Heart right ventricle (tissue), 16 donors: ENCODE results near the gene GAA. TPM values are rescaled to one million over a fixed set of nuclear protein-coding genes. Genes with fewer than 3 reads are reported as not detected.

Source experiments
- ATAC-seq, 8 donors: fragments of 200-7000 bp; cut with Tn5 transposase; one replicate each; pipeline ENCODE4 v1.9.1; 2020; ENCODE audit warnings: mild to moderate bottlenecking in 8 of 8, moderate library complexity in 8 of 8, moderate number of reproducible peaks in 1 of 8
- DNase-seq, 2 donors: peaks; one replicate each; pipeline ENCODE4 v3.0.0-alpha.2; 2020
- H3K27ac ChIP-seq, 10 donors: fragments of 200-600 bp; sonication (generic) in 2 of 10; one replicate each; pipeline versions ENCODE4 v1.5.0 to v1.8.0; 2020 to 2022; ENCODE audit warnings: mild to moderate bottlenecking in 3 of 10
- H3K27me3 ChIP-seq, 7 donors: fragments of 200-600 bp; one replicate each; pipeline ENCODE4 v1.8.0; 2021 to 2022; ENCODE audit warnings: mild to moderate bottlenecking in 2 of 7
- H3K36me3 ChIP-seq, 9 donors: fragments of 200-600 bp; sonication (generic) in 1 of 9; one replicate each; pipeline versions ENCODE4 v1.5.0 to v1.8.0; 2020 to 2022; ENCODE audit warnings: mild to moderate bottlenecking in 2 of 9
- H3K4me1 ChIP-seq, 9 donors: fragments of 200-600 bp; sonication (generic) in 1 of 9; one replicate each; pipeline versions ENCODE4 v1.5.0 to v1.8.0; 2020 to 2022; ENCODE audit warnings: mild to moderate bottlenecking in 4 of 9
- H3K4me3 ChIP-seq, 10 donors: fragments of 200-600 bp; sonication (generic) in 2 of 10; one replicate each; pipeline versions ENCODE4 v1.5.0 to v1.8.0; 2020 to 2022; ENCODE audit warnings: mild to moderate bottlenecking in 7 of 10, moderate library complexity in 2 of 10
- H3K9me3 ChIP-seq, 11 donors: fragments of 200-600 bp in 10 of 11; sonication (generic) in 2 of 11; one replicate each; pipeline versions ENCODE4 v1.5.0 to v1.8.0; 2013 to 2022; ENCODE audit warnings: mild to moderate bottlenecking in 2 of 11, control low read depth in 1 of 11, moderate library complexity in 1 of 11
- CTCF ChIP-seq, 9 donors: fragments of 200-600 bp; sonication (generic) in 2 of 9; IDR thresholded peaks; one replicate each; pipeline versions ENCODE4 v1.5.0 to v1.8.0; 2021 to 2022; ENCODE audit warnings: antibody characterized with exemption in 9 of 9, mild to moderate bottlenecking in 5 of 9, moderate library complexity in 1 of 9
- WGBS, 2 donors: extraction: QIAGEN DNeasy Blood & Tissue Kit; methylation state at CpG; one replicate each; pipeline ENCODE4 v1.1.7; 2013; ENCODE audit warnings: inconsistent platforms in 1 of 2; 5-methylcytosine and 5-hydroxymethylcytosine counted together
- intact Hi-C, 10 donors: fragments of 100-400 bp; cut with DNase I; formaldehyde crosslinking; loops; one replicate each; pipeline versions ENCODE4 v1.11.1 to v1.14.2; 2022
- polyA plus RNA-seq, 2 donors: library from polyadenylated mRNA; stranded (reverse); fragments of 200-250 nt; gene quantifications; one replicate each; pipeline ENCODE4 v1.2.3, GENCODE V29; 2013
- total RNA-seq, 10 donors: library from RNA; stranded (reverse); fragmentation: NEBNext Ultra II Directional in 3 of 10; extraction: Animal tissue kit (Norgen Biotek cat#: 25700) in 3 of 10; gene quantifications; one replicate each; pipeline versions ENCODE4 v1.2.1 to v1.2.4, GENCODE V29; 2021 to 2023
- donor health status: Arrhythmogenic right ventricular cardiomyopathy.
- donor health status: ischemic (EF 13 %, LVEDD 7.1; RV severe dilation, severe dysfunction).
- donor health status: healthy with polysubstance abuse.
- donor health status: DM: no; HTN: yes; CAD: no.
- donor health status: DM: no; HTN: no; CAD: no.
- donor health status: ischemic (EF 25% LVEDD 6.9; RV normal size, moderate dysfunction).
- donor health status: ischemic (EF 25% LVEDD 5.7; RV mildly dilated, moderate dysfunction).
- donor health status: healthy.
- donor health status: DM: yes; HTN: yes; CAD: no.
- donor health status: Ischemic cardiomyopathy.
- donor health status: ischemic (EF 35%, LVEDD 5.7; RV mildly dilated, moderate dysfunction).
- donor health status: nonischemic (EF 11% LVEDD 7.7; RV severe dilation, severe dysfunction).
- donor health status: DM: yes; HTN: yes; CAD: no.
- donor health status: PGD.
- donor health status: ischemic (EF 29% LVEDD 5.4; RV normal size, mild dysfunction).
- donor health status: nonischemic (EF 23%, LVEDD 6.1; RV moderate dilation, normal function).

Gene GAA
- total and polyA plus RNA-seq, 12 donors, result 26.4 to 67.7 (median 49.6) TPM

GRCh38 chr17:80111702-80112470, 10.5 kb downstream of the GAA start:
- no peak overlapping the region for H3K4me3 ChIP-seq
- H3K27ac ChIP-seq, result no peak overlapping the region
- no peak for ATAC-seq
- H3K9me3 ChIP-seq, result peaks cover 0 to 8% (median 0%) of the 10 kb centered on the region in 11 donors
- TF ChIP-seq CTCF (IDR thresholded peaks at IDR 0.05), result no peak
- 91% methylated on average over 26 of the region's 26 CpGs for WGBS, 2 donors
- no peaks in the 10 kb centered on the region for H3K4me1 ChIP-seq
- intact Hi-C loops, result no loop called here
- DNase-seq, result no peak
- H3K27me3 ChIP-seq, result no peaks in the 10 kb centered on the region
- peaks cover 0 to 58% (median 0%) of the 10 kb centered on the region in 9 donors for H3K36me3 ChIP-seq

- ATAC-seq, result peak in 1 of 8 donors; percentile 9
- intact Hi-C loops, result no loop called here
- DNase-seq, result no peak
- peaks cover 0 to 8% (median 0%) of the 10 kb centered on the region in 11 donors for H3K9me3 ChIP-seq
- H3K4me3 ChIP-seq, result no peak overlapping the region
- no peaks in the 10 kb centered on the region for H3K27me3 ChIP-seq
- WGBS, 2 donors, result 92 to 94% methylated on average over 24 of the region's 24 CpGs
- no peak for TF ChIP-seq CTCF (IDR thresholded peaks at IDR 0.05)
- H3K36me3 ChIP-seq, result peaks cover 0 to 57% (median 0%) of the 10 kb centered on the region in 9 donors
- no peaks in the 10 kb centered on the region for H3K4me1 ChIP-seq
- no peak overlapping the region for H3K27ac ChIP-seq
These were observed 11.2 kb downstream of the GAA start for GRCh38 chr17:80112471-80113032.

GRCh38 chr17:80113033-80113484, 11.7 kb downstream of the GAA start:
- TF ChIP-seq CTCF (IDR thresholded peaks at IDR 0.05), result no peak
- intact Hi-C loops, result no loop called here
- H3K27ac ChIP-seq, result no peak overlapping the region
- peaks cover 0 to 58% (median 0%) of the 10 kb centered on the region in 9 donors for H3K36me3 ChIP-seq
- DNase-seq (no peak), ATAC-seq (no peak)
- no peak overlapping the region for H3K4me3 ChIP-seq
- peaks cover 0 to 8% (median 0%) of the 10 kb centered on the region in 11 donors for H3K9me3 ChIP-seq
- H3K27me3 ChIP-seq, result no peaks in the 10 kb centered on the region
- 87 to 88% methylated on average over 20 of the region's 20 CpGs for WGBS, 2 donors
- H3K4me1 ChIP-seq, result no peaks in the 10 kb centered on the region

- Histone ChIP-seq H3K9me3 (peaks cover 0 to 8% (median 0%) of the 10 kb centered on the region in 11 donors), H3K27me3 (no peaks in the 10 kb centered on the region), H3K36me3 (peaks cover 0 to 52% (median 0%) of the 10 kb centered on the region in 9 donors), H3K4me3 (no peak overlapping the region), H3K27ac (no peak overlapping the region), H3K4me1 (no peaks in the 10 kb centered on the region)
- intact Hi-C loops, result no loop called here
- WGBS, 2 donors, result 93% methylated on average over 7 of the region's 7 CpGs
- DNase-seq (no peak), ATAC-seq (no peak)
- no peak for TF ChIP-seq CTCF (IDR thresholded peaks at IDR 0.05)
These were observed 13.4 kb downstream of the GAA start for GRCh38 chr17:80114758-80115157.
